Cardiac fibroblast (primary cell): Measurements from ENCODE around the gene NKX2-2.
A peak's percentile ranks its signal among the peaks of the same experiment; 100 is the strongest.

Source experiments
- DNase-seq, 2 donors: peaks; one replicate each; pipeline versions ENCODE4 v3.0.0 to v3.0.0-alpha.2; 2010; ENCODE audit warnings: low read depth in 2 of 2
- H3K4me3 ChIP-seq, 2 donors: replicated peaks in 1 of 2; 1 replicate in 1 of 2; 2 replicates in 1 of 2; pipeline ENCODE4 v1.5.1; 2011; ENCODE audit warnings: low read depth in 2 of 2, low read length in 2 of 2, mild to moderate bottlenecking in 2 of 2, moderate library complexity in 1 of 2
- TF ChIP-seq, protein P1 (sequence below): IDR thresholded peaks from one replicate; pipeline ENCODE4 v1.5.1; 2011; ENCODE audit warnings: low read depth, mild to moderate bottlenecking, low read length, inconsistent platforms

NKX2-2 gene

DNA sequence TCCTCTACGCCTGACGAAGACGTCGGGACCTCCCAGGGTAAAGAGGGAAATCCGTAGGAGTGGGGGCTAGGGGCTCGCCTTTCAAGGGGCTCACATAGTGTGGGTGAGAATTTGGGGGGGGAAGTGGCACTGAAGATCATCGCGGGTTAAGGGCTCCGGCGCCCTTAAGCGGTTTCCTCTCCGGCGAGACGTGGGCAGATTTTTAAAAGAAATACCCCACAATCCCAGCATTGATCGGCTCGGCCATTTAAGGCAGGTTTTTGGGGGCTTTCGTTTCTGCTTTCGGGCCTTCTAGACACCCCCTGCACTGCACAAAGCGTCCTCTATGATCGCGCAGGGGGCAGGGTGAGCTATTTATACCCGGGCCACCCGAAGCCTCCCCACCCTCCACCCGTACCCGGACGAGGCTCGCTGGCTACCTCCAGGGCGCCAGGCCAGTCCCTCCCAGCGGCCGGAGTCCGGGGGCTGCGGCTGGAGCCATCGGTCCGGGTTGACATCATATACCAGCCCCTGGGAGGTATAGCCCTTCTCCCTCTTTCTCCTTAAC is 1.2 kb downstream of the NKX2-2 start:
- TF ChIP-seq, protein P1, sequence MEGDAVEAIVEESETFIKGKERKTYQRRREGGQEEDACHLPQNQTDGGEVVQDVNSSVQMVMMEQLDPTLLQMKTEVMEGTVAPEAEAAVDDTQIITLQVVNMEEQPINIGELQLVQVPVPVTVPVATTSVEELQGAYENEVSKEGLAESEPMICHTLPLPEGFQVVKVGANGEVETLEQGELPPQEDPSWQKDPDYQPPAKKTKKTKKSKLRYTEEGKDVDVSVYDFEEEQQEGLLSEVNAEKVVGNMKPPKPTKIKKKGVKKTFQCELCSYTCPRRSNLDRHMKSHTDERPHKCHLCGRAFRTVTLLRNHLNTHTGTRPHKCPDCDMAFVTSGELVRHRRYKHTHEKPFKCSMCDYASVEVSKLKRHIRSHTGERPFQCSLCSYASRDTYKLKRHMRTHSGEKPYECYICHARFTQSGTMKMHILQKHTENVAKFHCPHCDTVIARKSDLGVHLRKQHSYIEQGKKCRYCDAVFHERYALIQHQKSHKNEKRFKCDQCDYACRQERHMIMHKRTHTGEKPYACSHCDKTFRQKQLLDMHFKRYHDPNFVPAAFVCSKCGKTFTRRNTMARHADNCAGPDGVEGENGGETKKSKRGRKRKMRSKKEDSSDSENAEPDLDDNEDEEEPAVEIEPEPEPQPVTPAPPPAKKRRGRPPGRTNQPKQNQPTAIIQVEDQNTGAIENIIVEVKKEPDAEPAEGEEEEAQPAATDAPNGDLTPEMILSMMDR = no peak
- H3K4me3 ChIP-seq = no peak overlapping the region
- DNase-seq = no peak

DNA sequence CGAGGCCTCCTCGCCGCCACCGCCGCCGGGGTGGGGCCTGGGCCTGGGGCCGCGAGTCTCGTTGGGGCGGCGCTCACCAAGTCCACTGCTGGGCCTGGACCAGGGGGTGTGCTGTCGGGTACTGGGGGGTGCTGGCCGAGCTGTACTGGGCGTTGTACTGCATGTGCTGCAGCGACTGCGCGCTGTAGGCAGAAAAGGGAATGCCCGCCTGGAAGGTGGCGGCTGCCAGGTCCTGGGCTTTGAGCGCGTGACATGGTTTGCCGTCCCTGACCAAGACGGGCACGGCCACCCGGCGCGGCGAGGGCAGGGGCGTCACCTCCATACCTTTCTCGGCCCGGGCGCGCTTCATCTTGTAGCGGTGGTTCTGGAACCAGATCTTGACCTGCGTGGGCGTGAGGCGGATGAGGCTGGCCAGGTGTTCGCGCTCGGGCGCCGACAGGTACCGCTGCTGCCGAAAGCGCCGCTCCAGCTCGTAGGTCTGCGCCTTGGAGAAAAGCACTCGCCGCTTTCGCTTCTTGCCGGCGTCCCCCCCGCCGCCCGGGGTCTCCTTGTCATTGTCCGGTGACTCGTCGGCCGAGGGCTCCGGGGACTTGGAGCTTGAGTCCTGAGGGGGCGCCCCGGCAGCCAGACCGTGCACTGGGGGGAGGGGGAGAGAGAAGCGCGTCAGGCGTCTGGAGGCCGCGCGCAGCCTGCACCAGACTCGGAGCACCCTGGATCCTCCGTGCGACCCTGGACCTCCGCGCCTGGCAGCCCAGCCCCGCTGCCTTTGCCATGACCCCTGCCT is 1.8 kb downstream of the NKX2-2 start:
- TF ChIP-seq, protein P1 = no peak
- no peak for DNase-seq
- peak overlapping the region; percentile 10 to 27 for H3K4me3 ChIP-seq

DNA sequence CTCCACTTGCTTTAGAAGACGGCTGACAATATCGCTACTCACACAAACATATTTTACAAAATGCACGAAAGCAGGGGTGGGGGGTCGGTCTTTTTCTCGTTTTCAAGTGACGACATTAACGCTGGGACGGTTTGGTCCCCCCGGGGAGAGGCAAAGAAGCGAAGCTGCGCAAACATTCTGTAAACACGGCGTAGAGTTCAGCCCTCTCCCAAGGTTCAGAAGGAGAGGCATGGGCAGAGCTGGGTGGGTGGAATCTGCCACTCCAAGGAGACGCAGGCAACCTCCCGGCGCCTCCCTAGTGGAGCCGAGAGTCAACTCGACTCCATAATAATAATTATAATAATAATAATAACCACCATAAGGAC is 2.4 kb downstream of the NKX2-2 start:
- DNase-seq = no peak
- TF ChIP-seq, protein P1 = no peak
- H3K4me3 ChIP-seq = no peak overlapping the region

DNA sequence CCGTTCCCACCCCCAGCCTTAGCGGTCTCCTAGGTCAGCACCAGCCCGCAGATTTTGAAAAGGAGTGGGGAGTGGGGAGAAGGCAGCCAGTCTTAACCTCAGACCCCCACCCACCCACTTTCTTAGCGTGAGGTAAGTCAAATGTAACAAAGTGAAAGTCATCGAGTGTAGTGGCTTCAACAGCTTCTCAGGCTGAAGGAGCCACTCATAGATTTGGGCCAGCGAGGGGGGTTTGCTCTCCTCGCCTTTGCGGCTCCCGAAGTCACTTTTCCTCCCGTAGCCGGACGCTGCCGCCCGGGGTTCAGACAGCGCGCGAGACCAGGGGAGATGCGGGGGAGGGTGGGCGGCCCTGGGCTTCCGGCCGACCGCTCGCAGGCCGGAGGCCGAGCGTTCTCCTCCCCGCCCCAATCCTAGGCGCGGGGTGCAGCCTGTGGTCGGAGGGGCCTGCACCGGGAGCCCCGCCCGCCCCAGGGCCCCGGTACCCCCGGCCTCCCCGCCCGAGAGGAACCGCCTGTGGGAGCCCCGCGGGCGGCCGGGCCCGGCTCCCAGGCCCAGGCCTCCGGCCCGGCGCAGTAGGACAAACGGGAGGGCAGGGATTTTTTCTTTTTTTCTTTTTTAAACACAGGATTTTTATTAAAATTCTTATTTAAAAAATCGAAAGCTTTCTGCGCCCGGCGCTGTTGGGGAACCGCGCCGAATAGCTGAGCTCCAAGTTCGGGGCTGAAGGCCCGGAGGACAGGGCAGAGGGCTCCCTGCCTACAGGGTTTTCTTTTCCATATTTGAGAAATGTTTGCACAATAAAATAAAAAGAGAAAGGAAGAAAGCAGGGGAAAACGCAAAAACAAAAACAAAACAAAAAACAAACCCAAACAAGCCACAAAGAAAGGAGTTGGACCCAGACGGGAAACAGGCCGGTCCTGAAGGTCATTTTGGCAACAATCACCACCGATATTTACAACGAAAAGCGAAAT is 3.2 kb downstream of the NKX2-2 start:
- TF ChIP-seq, protein P1 = no peak
- H3K4me3 ChIP-seq = peak overlapping the region; percentile 32
- no peak for DNase-seq

DNA sequence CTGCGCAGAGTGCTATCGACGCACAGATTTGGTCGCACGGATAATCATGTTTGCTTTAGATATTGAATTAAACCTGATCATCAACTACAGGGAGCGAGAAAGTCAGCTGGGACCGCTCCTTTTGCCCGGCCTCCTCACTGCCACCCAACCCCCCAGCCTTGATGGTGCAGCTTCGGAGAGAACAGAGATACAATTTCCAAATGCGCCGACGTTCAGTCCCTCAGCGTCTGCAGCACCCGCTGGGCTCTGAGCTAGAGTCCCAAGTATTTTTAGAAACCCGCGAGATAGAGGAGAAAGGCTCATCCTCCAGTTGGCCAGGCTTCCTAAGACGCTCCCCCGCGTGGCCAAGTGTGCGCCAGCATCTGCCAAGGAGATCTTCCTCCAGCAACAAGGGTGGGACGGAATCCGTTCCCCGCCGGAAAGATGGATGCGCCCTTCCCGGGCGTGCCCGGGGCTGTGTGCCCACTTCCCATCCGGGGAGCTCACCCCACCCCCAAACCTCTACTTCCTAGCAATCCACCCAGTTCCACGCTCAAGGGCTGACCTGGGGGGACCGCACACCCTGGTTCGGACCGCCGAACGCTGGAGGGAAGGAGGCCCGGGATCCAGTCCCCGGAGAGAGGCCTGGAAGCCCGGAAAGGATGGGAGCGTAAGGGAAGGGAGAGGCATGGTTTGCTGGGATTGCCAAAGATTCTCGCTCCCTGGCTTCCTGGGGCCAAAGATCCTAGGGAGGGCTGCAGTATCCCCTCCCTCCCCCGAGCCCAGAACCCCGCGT is 4.1 kb downstream of the NKX2-2 start:
- peak overlapping the region; percentile 7 to 32 for H3K4me3 ChIP-seq
- TF ChIP-seq, protein P1 = peak; percentile 15
- peak; percentile 37 to 40 for DNase-seq

DNA sequence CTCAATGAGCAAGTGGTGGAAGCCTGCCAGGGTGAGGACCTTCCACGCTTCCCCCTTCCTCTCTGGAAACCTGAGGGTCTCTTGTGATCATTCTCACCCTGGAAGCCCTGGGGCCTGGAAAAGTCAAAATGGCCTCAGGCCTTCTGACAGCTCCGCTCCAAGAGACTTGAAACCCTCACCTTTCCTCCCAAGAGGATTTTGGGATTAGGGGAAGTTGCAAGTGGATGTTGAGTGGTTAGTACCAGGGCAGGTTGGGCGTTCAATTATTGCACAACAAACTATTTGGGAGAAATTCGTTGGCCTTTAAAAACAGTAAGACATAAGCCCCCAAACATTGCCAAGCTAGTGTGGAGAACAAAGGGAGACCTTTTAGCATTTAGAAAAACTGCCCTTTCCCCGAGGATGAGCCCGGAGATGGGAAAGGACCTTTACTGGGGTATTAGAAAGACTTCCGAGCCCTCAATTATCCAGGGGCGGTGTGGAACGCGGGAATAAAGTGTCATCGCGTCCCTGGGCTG is 4.7 kb downstream of the NKX2-2 start:
- TF ChIP-seq, protein P1 = no peak
- H3K4me3 ChIP-seq = no peak overlapping the region
- no peak for DNase-seq
